Cardiac fibroblast (primary cell): Measurements from ENCODE around the gene S100A14.

Experiments used
- DNase-seq, 2 donors: peaks; one replicate each; pipeline versions ENCODE4 v3.0.0 to v3.0.0-alpha.2; 2010; ENCODE audit warnings: low read depth in 2 of 2
- H3K4me3 ChIP-seq, 2 donors: replicated peaks in 1 of 2; 1 replicate in 1 of 2; 2 replicates in 1 of 2; pipeline ENCODE4 v1.5.1; 2011; ENCODE audit warnings: low read depth in 2 of 2, low read length in 2 of 2, mild to moderate bottlenecking in 2 of 2, moderate library complexity in 1 of 2
- TF ChIP-seq, protein P1 (sequence below): IDR thresholded peaks from one replicate; pipeline ENCODE4 v1.5.1; 2011; ENCODE audit warnings: low read depth, mild to moderate bottlenecking, low read length, inconsistent platforms

The S100A14 gene

DNA sequence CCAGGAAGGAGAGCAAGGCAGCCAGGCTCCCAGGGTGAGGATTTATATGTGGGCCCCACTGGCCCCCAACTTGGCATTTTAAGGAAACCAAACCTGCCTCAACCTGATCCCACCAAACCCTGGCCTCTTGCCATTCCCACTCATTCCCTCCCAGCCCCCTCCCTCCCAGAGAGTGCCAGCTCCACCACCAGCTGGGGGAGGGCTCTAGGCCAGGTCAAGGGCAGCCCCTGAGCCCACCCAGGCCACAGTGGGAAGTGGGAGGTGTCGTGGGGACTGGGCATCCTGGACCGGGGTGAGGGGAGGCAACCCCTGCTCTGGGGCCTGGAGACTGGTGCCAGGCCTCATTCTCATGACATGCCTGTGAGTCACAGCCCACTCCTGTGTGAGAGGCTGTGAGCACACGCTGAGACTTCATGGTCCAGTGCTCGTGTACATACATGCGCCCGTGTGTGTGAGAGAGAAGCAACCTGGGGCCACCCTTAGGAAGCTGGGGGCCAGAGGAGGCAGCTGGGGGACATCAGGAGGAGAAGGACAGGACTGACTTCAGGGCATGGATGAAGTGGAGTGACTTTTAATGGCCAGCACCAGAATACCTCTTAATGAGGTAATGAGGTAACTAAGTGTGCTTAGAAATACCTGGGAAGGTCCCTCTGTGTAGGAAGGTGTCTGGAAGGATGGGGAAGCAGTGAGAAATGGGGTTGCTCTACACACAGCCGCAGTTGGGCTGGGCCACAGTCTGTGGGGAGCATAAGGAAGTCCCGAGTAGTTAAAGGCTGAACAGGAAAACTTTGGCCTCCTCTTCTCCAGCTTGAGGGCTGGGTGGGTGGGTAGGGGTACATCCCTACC lies 50.4 kb downstream of the S100A14 start, which contains the start of gene S100A2:
Gene S100A2 (minus strand): TSS at position 316 of the 846 bp plus-strand sequence. CDS start 1,967 bp downstream, outside the sequence.
- TF ChIP-seq, protein P1, sequence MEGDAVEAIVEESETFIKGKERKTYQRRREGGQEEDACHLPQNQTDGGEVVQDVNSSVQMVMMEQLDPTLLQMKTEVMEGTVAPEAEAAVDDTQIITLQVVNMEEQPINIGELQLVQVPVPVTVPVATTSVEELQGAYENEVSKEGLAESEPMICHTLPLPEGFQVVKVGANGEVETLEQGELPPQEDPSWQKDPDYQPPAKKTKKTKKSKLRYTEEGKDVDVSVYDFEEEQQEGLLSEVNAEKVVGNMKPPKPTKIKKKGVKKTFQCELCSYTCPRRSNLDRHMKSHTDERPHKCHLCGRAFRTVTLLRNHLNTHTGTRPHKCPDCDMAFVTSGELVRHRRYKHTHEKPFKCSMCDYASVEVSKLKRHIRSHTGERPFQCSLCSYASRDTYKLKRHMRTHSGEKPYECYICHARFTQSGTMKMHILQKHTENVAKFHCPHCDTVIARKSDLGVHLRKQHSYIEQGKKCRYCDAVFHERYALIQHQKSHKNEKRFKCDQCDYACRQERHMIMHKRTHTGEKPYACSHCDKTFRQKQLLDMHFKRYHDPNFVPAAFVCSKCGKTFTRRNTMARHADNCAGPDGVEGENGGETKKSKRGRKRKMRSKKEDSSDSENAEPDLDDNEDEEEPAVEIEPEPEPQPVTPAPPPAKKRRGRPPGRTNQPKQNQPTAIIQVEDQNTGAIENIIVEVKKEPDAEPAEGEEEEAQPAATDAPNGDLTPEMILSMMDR: no peak
- H3K4me3 ChIP-seq: peak within 1 kb of the TSS in 1 of 2 donors; percentile 14
- DNase-seq: peak; percentile 86 to 97
